ENCODE measurements around the gene NOSIP.

DNA sequence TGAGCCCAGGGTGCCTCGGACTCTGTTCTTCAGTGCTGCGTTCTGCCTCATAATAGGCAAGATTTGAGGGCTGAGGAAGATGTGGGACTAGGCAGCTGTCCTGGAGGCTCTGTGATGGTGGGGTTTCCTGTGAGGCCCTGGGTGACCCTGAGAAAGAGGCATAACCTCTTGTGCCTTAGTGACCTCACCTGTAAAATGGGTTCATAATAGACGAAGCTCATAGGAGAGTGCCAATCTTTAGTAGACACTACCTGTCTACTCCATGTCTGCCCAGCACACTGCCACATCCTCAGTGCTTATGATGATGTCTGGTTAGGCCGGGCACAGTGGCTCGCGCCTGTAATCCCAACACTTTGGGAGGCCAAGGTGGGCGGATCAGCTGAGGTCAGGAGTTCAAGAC is 36.2 kb upstream of the NOSIP start:
- TF ChIP-seq, protein P1, sequence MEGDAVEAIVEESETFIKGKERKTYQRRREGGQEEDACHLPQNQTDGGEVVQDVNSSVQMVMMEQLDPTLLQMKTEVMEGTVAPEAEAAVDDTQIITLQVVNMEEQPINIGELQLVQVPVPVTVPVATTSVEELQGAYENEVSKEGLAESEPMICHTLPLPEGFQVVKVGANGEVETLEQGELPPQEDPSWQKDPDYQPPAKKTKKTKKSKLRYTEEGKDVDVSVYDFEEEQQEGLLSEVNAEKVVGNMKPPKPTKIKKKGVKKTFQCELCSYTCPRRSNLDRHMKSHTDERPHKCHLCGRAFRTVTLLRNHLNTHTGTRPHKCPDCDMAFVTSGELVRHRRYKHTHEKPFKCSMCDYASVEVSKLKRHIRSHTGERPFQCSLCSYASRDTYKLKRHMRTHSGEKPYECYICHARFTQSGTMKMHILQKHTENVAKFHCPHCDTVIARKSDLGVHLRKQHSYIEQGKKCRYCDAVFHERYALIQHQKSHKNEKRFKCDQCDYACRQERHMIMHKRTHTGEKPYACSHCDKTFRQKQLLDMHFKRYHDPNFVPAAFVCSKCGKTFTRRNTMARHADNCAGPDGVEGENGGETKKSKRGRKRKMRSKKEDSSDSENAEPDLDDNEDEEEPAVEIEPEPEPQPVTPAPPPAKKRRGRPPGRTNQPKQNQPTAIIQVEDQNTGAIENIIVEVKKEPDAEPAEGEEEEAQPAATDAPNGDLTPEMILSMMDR (IDR thresholded peaks at IDR 0.05): no peak
- no peak for TF ChIP-seq POLR2AphosphoS5 (IDR thresholded peaks at IDR 0.05)
- TF ChIP-seq POLR2A (IDR thresholded peaks at IDR 0.05): no peak
- TF ChIP-seq EP300 (IDR thresholded peaks at IDR 0.05; ENCODE audit: low read depth): no peak
